ENCODE results near the gene GPR35. TPM values are rescaled to one million over a fixed set of nuclear protein-coding genes. Genes with fewer than 3 reads are reported as not detected.

The GPR35 gene
- total RNA-seq, 1 donor from 2014 or later, result 4.7 TPM

DNA sequence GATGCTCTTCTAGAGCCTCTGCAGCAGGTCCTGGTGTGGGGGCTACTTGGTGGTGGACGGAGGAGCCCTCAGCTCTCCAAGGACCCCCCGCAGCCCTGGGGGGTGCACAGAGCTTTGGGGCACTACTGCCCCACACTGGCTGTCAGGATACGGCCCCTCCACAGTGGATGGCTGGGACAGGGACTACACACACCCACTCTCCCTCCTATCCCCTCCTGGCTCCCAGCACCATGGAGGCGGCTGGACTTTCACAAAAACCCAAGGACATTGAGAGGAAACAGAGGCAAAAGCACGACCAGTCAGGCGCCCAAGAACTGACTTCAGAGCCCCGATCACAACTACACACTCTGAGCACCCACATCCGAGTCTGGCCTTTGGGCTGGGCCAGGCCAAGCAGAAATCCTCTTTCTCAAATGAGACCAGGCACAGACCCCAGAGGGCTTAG lies 12.6 kb downstream of the GPR35 start:
- DNase-seq (no peak), ATAC-seq (peak in 1 of 2 donors; percentile 23)
- TF ChIP-seq, protein P1, sequence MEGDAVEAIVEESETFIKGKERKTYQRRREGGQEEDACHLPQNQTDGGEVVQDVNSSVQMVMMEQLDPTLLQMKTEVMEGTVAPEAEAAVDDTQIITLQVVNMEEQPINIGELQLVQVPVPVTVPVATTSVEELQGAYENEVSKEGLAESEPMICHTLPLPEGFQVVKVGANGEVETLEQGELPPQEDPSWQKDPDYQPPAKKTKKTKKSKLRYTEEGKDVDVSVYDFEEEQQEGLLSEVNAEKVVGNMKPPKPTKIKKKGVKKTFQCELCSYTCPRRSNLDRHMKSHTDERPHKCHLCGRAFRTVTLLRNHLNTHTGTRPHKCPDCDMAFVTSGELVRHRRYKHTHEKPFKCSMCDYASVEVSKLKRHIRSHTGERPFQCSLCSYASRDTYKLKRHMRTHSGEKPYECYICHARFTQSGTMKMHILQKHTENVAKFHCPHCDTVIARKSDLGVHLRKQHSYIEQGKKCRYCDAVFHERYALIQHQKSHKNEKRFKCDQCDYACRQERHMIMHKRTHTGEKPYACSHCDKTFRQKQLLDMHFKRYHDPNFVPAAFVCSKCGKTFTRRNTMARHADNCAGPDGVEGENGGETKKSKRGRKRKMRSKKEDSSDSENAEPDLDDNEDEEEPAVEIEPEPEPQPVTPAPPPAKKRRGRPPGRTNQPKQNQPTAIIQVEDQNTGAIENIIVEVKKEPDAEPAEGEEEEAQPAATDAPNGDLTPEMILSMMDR (IDR thresholded peaks at IDR 0.05), result no peak
- H3K9me3 ChIP-seq, result peaks cover 4% of the 10 kb centered on the region
- H3K36me3 ChIP-seq, result no peaks in the 10 kb centered on the region
- no peak overlapping the region for H3K27ac ChIP-seq
- H3K4me3 ChIP-seq, result no peak overlapping the region
- no peaks in the 10 kb centered on the region for H3K27me3 ChIP-seq (ENCODE audit: low read depth)
- no peaks in the 10 kb centered on the region for H3K4me1 ChIP-seq
- intact Hi-C loops (cut with DNase I), result no loop called here

DNA sequence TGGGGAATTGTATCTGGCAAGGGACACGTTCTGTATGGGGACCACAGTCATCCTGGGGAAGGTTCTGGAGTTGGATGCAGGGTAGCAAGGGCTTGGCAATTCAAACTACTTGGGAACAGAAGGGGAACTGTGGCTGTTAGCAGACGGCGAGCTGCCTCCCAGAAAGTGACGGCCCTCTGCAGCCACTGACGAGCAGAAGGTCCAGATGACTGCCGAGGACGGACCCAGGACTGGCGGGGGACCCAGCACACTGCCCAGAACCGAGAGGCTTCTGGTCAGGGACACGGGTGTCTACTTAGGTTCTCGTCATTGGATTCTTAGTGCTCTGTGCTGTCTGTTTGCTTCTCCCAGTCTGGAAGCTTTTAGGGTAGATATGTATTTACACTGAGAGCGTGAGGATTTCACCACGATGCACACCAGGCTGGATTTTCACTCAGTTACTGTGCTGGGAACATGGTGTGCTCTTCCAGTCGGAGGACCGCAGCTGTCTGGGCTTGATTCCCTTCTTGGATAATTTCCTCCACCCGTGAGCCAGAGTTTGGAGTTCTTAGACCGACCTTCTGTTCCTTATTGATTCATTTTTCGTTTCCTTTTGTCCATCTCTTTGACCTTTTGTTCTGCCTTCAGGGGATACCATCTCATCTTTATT lies 13.4 kb downstream of the GPR35 start:
- intact Hi-C loops (cut with DNase I), result no loop called here
- no peak for DNase-seq

DNA sequence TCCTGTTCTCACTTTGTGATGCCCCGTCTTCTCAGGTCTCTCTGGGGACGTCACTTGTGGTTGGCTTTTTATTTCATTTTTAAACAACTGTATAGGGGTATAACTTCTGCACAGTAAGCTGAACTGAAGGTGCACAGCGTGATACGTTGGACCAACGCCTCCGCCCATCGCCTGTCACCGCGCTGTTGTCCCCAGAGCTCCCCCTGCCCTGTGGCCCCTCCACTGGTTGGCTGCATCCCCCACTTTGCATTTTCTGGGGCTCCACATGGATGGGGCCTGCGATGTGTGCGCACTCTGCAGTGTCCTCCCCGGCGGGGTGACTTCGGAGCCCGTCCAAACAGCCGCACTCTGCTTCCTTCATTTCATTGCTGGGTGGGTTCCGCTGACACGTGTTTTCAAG lies 14.3 kb downstream of the GPR35 start:
- TF ChIP-seq, protein P1 (IDR thresholded peaks at IDR 0.05), result no peak
- Histone ChIP-seq H3K36me3 (no peaks in the 10 kb centered on the region), H3K27me3 (ENCODE audit: low read depth) (peaks cover 5% of the 10 kb centered on the region), H3K4me1 (no peaks in the 10 kb centered on the region), H3K4me3 (no peak overlapping the region), H3K9me3 (no peaks in the 10 kb centered on the region), H3K27ac (no peak overlapping the region)
- DNase-seq (no peak), ATAC-seq (no peak)
- intact Hi-C loops (cut with DNase I), result no loop called here

More for the DNA sequence above, 13.4 kb downstream of the GPR35 start:
- peaks cover 3% of the 10 kb centered on the region for H3K9me3 ChIP-seq
- no peaks in the 10 kb centered on the region for H3K4me1 ChIP-seq
- no peak for ATAC-seq
- no peaks in the 10 kb centered on the region for H3K36me3 ChIP-seq
- TF ChIP-seq, protein P1 (IDR thresholded peaks at IDR 0.05), result no peak
- no peaks in the 10 kb centered on the region for H3K27me3 ChIP-seq (ENCODE audit: low read depth)
- H3K27ac ChIP-seq, result no peak overlapping the region
- no peak overlapping the region for H3K4me3 ChIP-seq

DNA sequence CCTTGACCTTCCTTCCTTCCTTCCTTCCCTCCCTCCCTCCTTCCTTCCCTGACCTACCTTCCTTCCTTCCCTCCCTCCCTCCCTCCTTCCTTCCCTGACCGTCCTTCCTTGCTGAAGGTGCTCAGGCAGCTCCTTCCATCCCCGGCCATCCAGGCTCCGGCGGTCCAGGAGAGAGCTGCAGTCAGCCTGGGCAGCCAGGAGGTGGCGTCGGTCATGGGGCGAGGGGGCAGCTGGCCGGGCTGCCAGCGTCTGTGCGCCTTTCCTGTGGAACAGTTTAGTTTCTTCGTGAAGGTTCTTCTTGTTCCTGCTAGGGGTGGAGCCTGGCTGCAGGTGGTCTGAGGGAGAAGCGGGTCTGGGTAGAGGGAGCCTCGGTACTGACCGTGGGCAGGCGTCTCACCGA lies 15.7 kb downstream of the GPR35 start:
- Histone ChIP-seq H3K27ac (no peak overlapping the region), H3K9me3 (no peaks in the 10 kb centered on the region), H3K27me3 (ENCODE audit: low read depth) (peaks cover 8% of the 10 kb centered on the region), H3K4me1 (no peaks in the 10 kb centered on the region), H3K36me3 (no peaks in the 10 kb centered on the region), H3K4me3 (no peak overlapping the region)
- peak; percentile 34 to 62 for ATAC-seq
- intact Hi-C loops (cut with DNase I), result no loop called here
- no peak for DNase-seq
- TF ChIP-seq, protein P1 (IDR thresholded peaks at IDR 0.05), result peak; percentile 37

DNA sequence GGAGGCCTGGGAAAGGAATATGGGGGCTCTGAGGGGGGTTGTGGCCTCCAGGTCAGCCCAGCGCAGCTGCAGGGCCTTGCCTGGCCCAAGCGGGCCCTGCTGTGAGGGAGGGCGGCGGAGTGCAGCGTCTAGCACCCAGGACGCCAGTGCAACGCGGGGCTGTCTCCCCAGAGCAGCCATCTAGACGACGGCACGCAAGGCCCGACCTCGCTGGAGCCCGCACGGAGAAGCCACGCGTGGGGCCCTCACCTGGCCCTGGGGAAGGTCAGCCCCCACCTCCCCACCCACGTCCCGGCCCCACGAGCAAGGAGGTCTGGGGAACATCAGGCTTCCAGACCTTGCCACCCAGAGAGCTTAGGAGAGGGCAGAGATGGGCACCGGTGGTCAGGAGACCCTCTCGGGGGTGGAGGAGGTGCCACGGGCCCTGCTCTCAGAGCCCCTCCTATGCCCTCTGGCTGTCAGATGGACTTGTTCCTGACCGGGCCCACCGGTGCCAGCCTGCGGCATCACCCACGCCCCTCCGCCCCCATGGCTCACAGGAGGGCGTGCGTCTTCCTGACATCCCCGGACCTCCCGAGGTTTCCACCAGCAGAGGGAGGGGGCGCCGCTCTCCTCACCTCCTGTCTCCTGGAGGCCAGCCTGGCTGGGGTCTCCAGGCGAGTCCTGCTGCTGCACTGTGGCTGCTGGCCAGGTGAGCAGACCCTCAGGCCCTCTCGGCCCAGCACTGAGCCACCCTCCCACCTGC lies 17.0 kb downstream of the GPR35 start:
- TF ChIP-seq, protein P1 (IDR thresholded peaks at IDR 0.05), result no peak
- Histone ChIP-seq H3K36me3 (no peaks in the 10 kb centered on the region), H3K27me3 (ENCODE audit: low read depth) (peaks cover 14% of the 10 kb centered on the region), H3K27ac (no peak overlapping the region), H3K9me3 (no peaks in the 10 kb centered on the region), H3K4me1 (no peaks in the 10 kb centered on the region), H3K4me3 (no peak overlapping the region)
- intact Hi-C loops (cut with DNase I), result no loop called here
- DNase-seq, result no peak
- ATAC-seq, result no peak

All from lower lobe of right lung (tissue), 2 donors.